Type B pancreatic cell (in vitro differentiated cells): ENCODE data around the gene SESN2. TPM values are rescaled to one million over a fixed set of nuclear protein-coding genes. Genes with fewer than 3 reads are reported as not detected.

Source experiments
- DNase-seq: peaks from one replicate; pipeline ENCODE4 v3.0.0; 2021; ENCODE audit warnings: mixed read lengths; ENCODE audit not compliant: unreplicated experiment; ENCODE audit errors: extremely low spot score
- H3K27ac Mint-ChIP-seq: 2 replicates; pipeline ENCODE4 v1.8.0; 2021; ENCODE audit warnings: mild to moderate bottlenecking, mixed read lengths
- H3K27me3 Mint-ChIP-seq: 2 replicates; pipeline ENCODE4 v1.8.0; 2021; ENCODE audit warnings: mixed read lengths
- H3K36me3 Mint-ChIP-seq: 2 replicates; pipeline ENCODE4 v1.8.0; 2021; ENCODE audit warnings: mixed read lengths
- H3K4me1 Mint-ChIP-seq: one replicate; pipeline ENCODE4 v1.8.0; 2021; ENCODE audit warnings: mixed read lengths; ENCODE audit not compliant: unreplicated experiment
- H3K4me3 Mint-ChIP-seq: 2 replicates; pipeline ENCODE4 v1.8.0; 2021; ENCODE audit warnings: mild to moderate bottlenecking, mixed read lengths
- H3K9me3 Mint-ChIP-seq: 2 replicates; pipeline ENCODE4 v1.8.0; 2021; ENCODE audit warnings: mixed read lengths
- total RNA-seq: library from RNA; stranded (reverse); gene quantifications from 2 replicates; pipeline ENCODE4 v1.2.1, GENCODE V29; 2021; ENCODE audit warnings: low replicate concordance
- TF ChIP-seq, protein P1 (sequence below): fragments of 200-600 bp; sonication (generic); conservative IDR thresholded peaks from 2 replicates; pipeline ENCODE4 v1.5.0; 2021; ENCODE audit warnings: antibody characterized with exemption, mild to moderate bottlenecking

The SESN2 gene
- total RNA-seq, 1 donor from 2014 or later: 21.5 TPM

DNA sequence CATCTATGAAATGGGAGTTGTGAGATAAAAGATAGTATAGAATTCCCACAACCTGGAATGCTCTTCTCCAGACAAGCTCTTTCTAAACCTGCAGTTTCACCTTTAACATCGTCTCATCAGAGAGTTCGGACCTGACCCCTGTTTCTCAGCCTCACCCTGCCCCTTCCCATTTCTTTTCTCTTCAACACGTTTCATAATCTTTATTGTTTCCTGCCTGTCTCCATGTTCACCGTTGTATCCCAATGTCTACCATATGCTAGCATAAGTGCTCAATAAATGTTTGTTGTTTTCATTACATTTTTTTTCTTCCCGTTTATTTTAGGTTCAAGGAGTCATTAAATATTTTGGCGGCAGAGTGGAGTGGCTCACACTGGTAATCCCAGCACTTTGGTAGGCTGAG lies 32.4 kb downstream of the SESN2 start:
- no peak for DNase-seq
- TF ChIP-seq, protein P1, sequence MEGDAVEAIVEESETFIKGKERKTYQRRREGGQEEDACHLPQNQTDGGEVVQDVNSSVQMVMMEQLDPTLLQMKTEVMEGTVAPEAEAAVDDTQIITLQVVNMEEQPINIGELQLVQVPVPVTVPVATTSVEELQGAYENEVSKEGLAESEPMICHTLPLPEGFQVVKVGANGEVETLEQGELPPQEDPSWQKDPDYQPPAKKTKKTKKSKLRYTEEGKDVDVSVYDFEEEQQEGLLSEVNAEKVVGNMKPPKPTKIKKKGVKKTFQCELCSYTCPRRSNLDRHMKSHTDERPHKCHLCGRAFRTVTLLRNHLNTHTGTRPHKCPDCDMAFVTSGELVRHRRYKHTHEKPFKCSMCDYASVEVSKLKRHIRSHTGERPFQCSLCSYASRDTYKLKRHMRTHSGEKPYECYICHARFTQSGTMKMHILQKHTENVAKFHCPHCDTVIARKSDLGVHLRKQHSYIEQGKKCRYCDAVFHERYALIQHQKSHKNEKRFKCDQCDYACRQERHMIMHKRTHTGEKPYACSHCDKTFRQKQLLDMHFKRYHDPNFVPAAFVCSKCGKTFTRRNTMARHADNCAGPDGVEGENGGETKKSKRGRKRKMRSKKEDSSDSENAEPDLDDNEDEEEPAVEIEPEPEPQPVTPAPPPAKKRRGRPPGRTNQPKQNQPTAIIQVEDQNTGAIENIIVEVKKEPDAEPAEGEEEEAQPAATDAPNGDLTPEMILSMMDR: no peak
- Mint-ChIP-seq H3K4me3 (no peak overlapping the region), H3K27ac (no peak overlapping the region), H3K36me3 (no peaks in the 10 kb centered on the region), H3K4me1 (peaks cover 8% of the 10 kb centered on the region), H3K27me3 (no peaks in the 10 kb centered on the region), H3K9me3 (no peaks in the 10 kb centered on the region)

DNA sequence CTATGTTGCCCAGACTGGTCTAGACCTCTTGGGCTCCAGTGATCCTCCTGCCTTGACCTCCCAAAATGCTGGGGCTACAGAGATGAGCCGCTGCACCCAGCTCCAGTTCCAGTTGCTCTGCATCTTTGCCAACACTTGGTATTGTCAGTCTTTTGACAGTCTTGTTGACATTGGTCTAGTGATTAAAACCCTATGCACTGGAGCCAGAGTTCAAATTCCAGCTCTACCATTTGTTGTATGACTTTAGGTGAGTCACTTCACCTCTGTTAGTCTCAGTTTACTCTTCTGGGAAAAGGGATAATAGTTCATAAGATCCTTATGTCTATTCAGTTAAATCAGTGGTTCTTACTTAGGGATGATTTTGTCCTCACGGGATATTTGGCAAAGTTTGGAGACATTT lies 36.6 kb downstream of the SESN2 start:
- peak overlapping the region; percentile 77 for H3K4me3 Mint-ChIP-seq
- TF ChIP-seq, protein P1: no peak

DNA sequence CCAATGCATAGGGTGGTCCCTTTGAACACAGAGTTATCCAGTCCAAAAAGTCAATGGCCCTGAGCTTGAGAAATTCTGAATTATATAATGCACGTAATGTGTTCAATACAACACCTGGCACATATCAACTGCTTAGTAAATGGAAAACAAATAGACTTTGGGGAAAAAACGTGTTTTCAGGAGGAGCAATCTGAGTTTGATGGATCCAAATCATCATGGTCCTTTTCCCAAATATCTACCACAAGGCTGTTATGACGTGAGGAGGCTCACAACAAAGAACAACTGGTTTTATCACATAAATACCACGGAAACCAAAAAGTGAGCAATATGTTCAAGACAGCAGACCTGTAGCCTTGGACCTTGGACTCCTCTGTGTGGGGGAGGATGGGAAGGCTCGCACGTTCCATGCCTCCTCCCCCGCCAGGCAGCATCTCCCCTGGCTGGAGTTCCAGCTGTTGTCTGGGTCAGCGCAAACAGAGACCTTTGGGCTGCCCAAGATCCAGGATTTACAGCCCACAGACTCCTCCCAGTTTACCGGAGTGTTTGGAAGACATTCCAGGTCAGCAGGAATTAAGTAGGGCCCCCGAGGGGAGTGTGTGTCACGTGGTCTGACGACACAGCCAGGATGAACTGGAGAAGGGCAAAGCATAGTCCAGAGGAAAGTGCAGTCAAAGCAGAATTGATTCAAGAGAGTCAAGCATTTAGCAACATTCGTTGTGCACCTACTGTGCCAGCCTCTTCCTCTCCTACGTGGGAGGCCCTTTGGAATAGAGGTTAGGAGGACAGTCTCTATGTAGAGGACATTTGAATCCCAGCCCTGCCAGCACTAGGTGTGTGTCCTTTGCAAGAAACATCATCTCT lies 37.3 kb downstream of the SESN2 start:
- Mint-ChIP-seq H3K4me3 (peak overlapping the region; percentile 77), H3K27ac (peak overlapping the region; percentile 81), H3K27me3 (no peaks in the 10 kb centered on the region)

More for the DNA sequence above, 36.6 kb downstream of the SESN2 start:
- H3K27me3 Mint-ChIP-seq: no peaks in the 10 kb centered on the region
- no peaks in the 10 kb centered on the region for H3K36me3 Mint-ChIP-seq
- peak overlapping the region; percentile 81 for H3K27ac Mint-ChIP-seq
- H3K9me3 Mint-ChIP-seq: no peaks in the 10 kb centered on the region
- DNase-seq: no peak
- peaks cover 15% of the 10 kb centered on the region for H3K4me1 Mint-ChIP-seq

DNA sequence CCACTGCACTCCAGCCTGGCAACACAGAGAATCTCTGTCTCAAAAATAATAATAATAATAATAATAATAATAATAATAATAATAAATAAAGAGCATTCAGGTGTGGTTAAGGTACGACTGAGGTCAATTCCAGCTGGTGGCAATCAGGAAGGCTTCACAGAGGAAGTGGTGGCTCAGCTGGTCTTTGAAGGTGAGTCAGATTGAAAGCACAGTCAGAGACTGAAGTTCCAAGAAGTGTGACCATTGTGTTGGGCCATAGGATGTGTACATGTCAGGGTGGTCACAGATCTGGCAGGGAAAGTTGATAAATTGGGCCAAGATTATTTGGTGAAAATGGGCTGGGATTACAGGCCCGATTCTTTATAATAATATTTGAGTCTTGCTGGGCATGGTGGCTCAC lies 38.5 kb downstream of the SESN2 start:
- TF ChIP-seq, protein P1: no peak
- Mint-ChIP-seq H3K4me1 (peaks cover 15% of the 10 kb centered on the region), H3K27me3 (no peaks in the 10 kb centered on the region), H3K9me3 (no peaks in the 10 kb centered on the region), H3K36me3 (no peaks in the 10 kb centered on the region), H3K27ac (no peak overlapping the region), H3K4me3 (no peak overlapping the region)
- DNase-seq: no peak

More for the DNA sequence above, 37.3 kb downstream of the SESN2 start:
- Mint-ChIP-seq H3K9me3 (no peaks in the 10 kb centered on the region), H3K36me3 (no peaks in the 10 kb centered on the region), H3K4me1 (peaks cover 15% of the 10 kb centered on the region)
- DNase-seq: peak; percentile 76
- TF ChIP-seq, protein P1: no peak

DNA sequence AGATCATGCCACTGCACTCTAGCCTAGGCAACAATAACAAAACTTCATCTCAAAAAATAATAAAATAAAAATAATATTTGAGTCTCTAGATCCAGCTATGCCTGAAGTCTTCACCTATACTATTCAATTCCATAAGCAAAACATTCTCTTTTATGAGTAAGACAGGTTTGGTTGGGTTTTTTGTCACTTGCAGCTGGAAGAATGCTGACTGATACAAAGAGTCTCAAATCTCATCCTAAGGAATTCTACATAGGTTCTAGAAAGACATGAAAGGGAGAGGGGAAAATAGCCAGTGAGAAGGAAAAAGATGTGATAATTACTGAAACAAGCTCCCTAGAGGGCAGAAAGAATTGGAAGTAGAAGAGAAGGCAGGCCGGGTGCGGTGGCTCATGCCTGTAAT lies 39.1 kb downstream of the SESN2 start:
- no peak overlapping the region for H3K27ac Mint-ChIP-seq

More for the DNA sequence above, 39.1 kb downstream of the SESN2 start:
- TF ChIP-seq, protein P1: no peak
- H3K27me3 Mint-ChIP-seq: no peaks in the 10 kb centered on the region
- H3K4me3 Mint-ChIP-seq: no peak overlapping the region
- no peaks in the 10 kb centered on the region for H3K9me3 Mint-ChIP-seq
- H3K36me3 Mint-ChIP-seq: no peaks in the 10 kb centered on the region
- no peak for DNase-seq
- peaks cover 15% of the 10 kb centered on the region for H3K4me1 Mint-ChIP-seq
